OCI-LY3 (cell line): ENCODE measurements around the gene LSP1.

Experiments
- CTCF ChIP-seq: fragments of 200-600, 300-600 bp; sonication (generic); IDR thresholded peaks from 2 replicates; pipeline ENCODE4 v1.5.1; 2014; ENCODE audit warnings: antibody characterized with exemption, low read length, low read depth
- EZH2phosphoT487 ChIP-seq: fragments of 200-600 bp; shearing (Covaris generic); IDR thresholded peaks from 2 replicates; pipeline ENCODE4 v1.6.1; 2018; ENCODE audit warnings: antibody characterized with exemption, mixed run types, low read depth

GRCh38 chr11:1879941-1880720 lies 27.2 kb downstream of the LSP1 start:
- TF ChIP-seq CTCF (no peak), EZH2phosphoT487 (no peak)
